SK-N-SH (cell line): ENCODE measurements around the gene ARAP1. TPM values are rescaled to one million over a fixed set of nuclear protein-coding genes. Genes with fewer than 3 reads are reported as not detected.

ENCODE experiments used
- CTCF ChIA-PET: fragments of 300-600, 350-600 bp; formaldehyde crosslinking; extraction: SDS; loops from one replicate; lab custom pipeline; 2021; lab: Yijun Ruan, JAX
- POLR2A ChIA-PET: fragments of 350-600 bp; sonication (Branson Sonifier 250); formaldehyde crosslinking; extraction: SDS; loops from one replicate; lab custom pipeline; 2020; ENCODE audit warnings: antibody characterized with exemption, inconsistent platforms; lab: Yijun Ruan, JAX
- DNase-seq: peaks from one replicate; pipeline ENCODE4 v3.0.0; 2012
- H2AFZ ChIP-seq: fragments of 200-600 bp; sonication (generic); 2 replicates; pipeline ENCODE4 v1.8.1; 2016; ENCODE audit warnings: antibody characterized with exemption, mild to moderate bottlenecking, low read depth
- H3F3A ChIP-seq: fragments of 200-600 bp; sonication (generic); replicated peaks from 2 replicates; pipeline ENCODE3; 2016; ENCODE audit warnings: antibody characterized with exemption, mild to moderate bottlenecking; ENCODE audit not compliant: insufficient read depth
- H3K27ac ChIP-seq, 2 experiments: fragments of 200-500 bp in 1 of 2; fragments of 200-600 bp in 1 of 2; sonication (Bioruptor generic) in 1 of 2; sonication (generic), shearing (Covaris generic) in 1 of 2; 2 replicates each; pipeline versions ENCODE4 v1.5.1 to v1.6.1; 2014 to 2016; ENCODE audit warnings: low read depth in 2 of 2, inconsistent platforms in 1 of 2, low read length in 1 of 2, mild to moderate bottlenecking in 1 of 2, mixed read lengths in 1 of 2
- H3K27me3 ChIP-seq: fragments of 200-600 bp; sonication (generic), shearing (Covaris generic); 2 replicates; pipeline ENCODE4 v1.6.1; 2016; ENCODE audit warnings: mixed run types; ENCODE audit not compliant: insufficient read depth
- H3K36me3 ChIP-seq, 2 experiments: fragments of 200-500 bp in 1 of 2; fragments of 200-600 bp in 1 of 2; sonication (Bioruptor generic) in 1 of 2; sonication (generic) in 1 of 2; replicated peaks in 1 of 2; 2 replicates each; pipeline versions ENCODE3 to v1.5.1; 2014 to 2016; ENCODE audit warnings: low read length in 1 of 2, mild to moderate bottlenecking in 1 of 2; ENCODE audit not compliant: insufficient read depth in 2 of 2, control insufficient read depth in 1 of 2
- H3K4me1 ChIP-seq, 2 experiments: fragments of 200-500 bp in 1 of 2; fragments of 200-600 bp in 1 of 2; sonication (Bioruptor generic) in 1 of 2; sonication (generic), shearing (Covaris generic) in 1 of 2; 2 replicates each; pipeline versions ENCODE4 v1.5.1 to v1.6.1; 2014 to 2016; ENCODE audit warnings: low read depth in 1 of 2, low read length in 1 of 2, mixed run types in 1 of 2; ENCODE audit not compliant: insufficient read depth in 2 of 2, control insufficient read depth in 1 of 2
- H3K4me2 ChIP-seq: fragments of 200-600 bp; sonication (generic), shearing (Covaris generic); 2 replicates; pipeline ENCODE4 v1.6.1; 2017; ENCODE audit warnings: mixed run types
- H3K4me3 ChIP-seq, 2 experiments: fragments of 200-500 bp in 1 of 2; fragments of 200-600 bp in 1 of 2; sonication (Bioruptor generic) in 1 of 2; sonication (generic), shearing (Covaris generic) in 1 of 2; 2 replicates each; pipeline versions ENCODE4 v1.5.1 to v1.8.1; 2014 to 2016; ENCODE audit warnings: low read depth in 2 of 2, inconsistent platforms in 1 of 2, low read length in 1 of 2, mild to moderate bottlenecking in 1 of 2, mixed read lengths in 1 of 2, moderate library complexity in 1 of 2
- H3K79me2 ChIP-seq: fragments of 200-600 bp; sonication (generic); 2 replicates; pipeline ENCODE4 v1.8.1; 2017; ENCODE audit warnings: mild to moderate bottlenecking; ENCODE audit not compliant: insufficient read depth
- H3K9ac ChIP-seq: fragments of 200-600 bp; sonication (generic); 2 replicates; pipeline ENCODE4 v1.6.1; 2017; ENCODE audit warnings: mixed run types
- H3K9me2 ChIP-seq: fragments of 200-600 bp; sonication (generic); 2 replicates; pipeline ENCODE4 v1.6.1; 2017; ENCODE audit warnings: mixed run types
- H3K9me3 ChIP-seq: fragments of 200-600 bp; sonication (generic); 2 replicates; pipeline ENCODE4 v1.6.1; 2017; ENCODE audit warnings: mixed run types, mild to moderate bottlenecking, moderate library complexity
- H4K20me1 ChIP-seq: fragments of 200-600 bp; sonication (generic); 2 replicates; pipeline ENCODE4 v1.6.1; 2017; ENCODE audit warnings: mild to moderate bottlenecking, mixed run types; ENCODE audit not compliant: insufficient read depth
- CHD2 ChIP-seq: fragments of 150-350 bp; IDR thresholded peaks from 2 replicates; pipeline ENCODE4 v1.6.1; 2018; ENCODE audit warnings: low read length; ENCODE audit not compliant: partially characterized antibody
- ELF1 ChIP-seq: IDR thresholded peaks from 2 replicates; pipeline ENCODE4 v1.4.0; 2012
- EP300 ChIP-seq, 2 experiments: IDR thresholded peaks; 2 replicates each; pipeline versions ENCODE4 v1.4.0 to v1.6.1; 2012; ENCODE audit warnings: borderline replicate concordance in 1 of 2, low read depth in 1 of 2, low read length in 1 of 2
- FOXJ3 ChIP-seq: sonication (generic); formaldehyde crosslinking; IDR thresholded peaks from 2 replicates; pipeline ENCODE4 v1.5.1; 2020; ENCODE audit warnings: mild to moderate bottlenecking, missing genetic modification reagents
- FOXM1 ChIP-seq: IDR thresholded peaks from 2 replicates; pipeline ENCODE4 v1.4.0; 2012; ENCODE audit warnings: low read depth, mild to moderate bottlenecking
- GABPA ChIP-seq: IDR thresholded peaks from 2 replicates; pipeline ENCODE4 v1.4.0; 2012; ENCODE audit warnings: low read depth, mild to moderate bottlenecking
- MEF2A ChIP-seq: IDR thresholded peaks from 2 replicates; pipeline ENCODE4 v1.4.0; 2012; ENCODE audit warnings: low read depth, borderline replicate concordance
- MXI1 ChIP-seq: IDR thresholded peaks from 2 replicates; pipeline ENCODE4 v1.6.1; 2012; ENCODE audit warnings: mild to moderate bottlenecking, low read depth, low read length, improper control_type of control experiment
- POLR2AphosphoS5 ChIP-seq: IDR thresholded peaks from 2 replicates; pipeline ENCODE4 v1.6.1; 2012; ENCODE audit warnings: low read depth, low read length
- RFX5 ChIP-seq: IDR thresholded peaks from 2 replicates; pipeline ENCODE4 v1.6.1; 2012; ENCODE audit warnings: mild to moderate bottlenecking, improper control_type of control experiment, low read length
- TAF1 ChIP-seq: IDR thresholded peaks from 2 replicates; pipeline ENCODE4 v1.6.1; 2012; ENCODE audit warnings: low read depth, mild to moderate bottlenecking, low read length, moderate library complexity, borderline replicate concordance
- TEAD4 ChIP-seq: IDR thresholded peaks from 2 replicates; pipeline ENCODE4 v1.4.0; 2012; ENCODE audit warnings: mild to moderate bottlenecking, borderline replicate concordance; ENCODE audit not compliant: insufficient read depth
- WGBS: methylation state at CpG from one replicate; pipeline ENCODE4 v1.1.6; 2017; ENCODE audit warnings: low lambda C conversion rate; 5-methylcytosine and 5-hydroxymethylcytosine counted together
- polyA plus RNA-seq, 3 experiments: library from polyadenylated mRNA; depleted of rRNA; stranded (reverse); fragments of >200 nt; gene quantifications; 2 replicates each; pipeline ENCODE4 v1.2.3, GENCODE V29; 2012
- TF ChIP-seq, protein P1 (sequence below): IDR thresholded peaks from 2 replicates; pipeline ENCODE4; 2012
- TF ChIP-seq, protein P2 (sequence below): fragments of 150-350 bp; IDR thresholded peaks from 2 replicates; pipeline ENCODE4 v1.6.1; 2016; ENCODE audit warnings: mild to moderate bottlenecking, low read depth, low read length
- TF ChIP-seq, protein P3 (sequence below): IDR thresholded peaks from 2 replicates; pipeline ENCODE4 v1.6.1; 2012; ENCODE audit warnings: mild to moderate bottlenecking, low read depth, low read length, moderate library complexity

The ARAP1 gene
- polyA plus RNA-seq, 1 of the 3 experiments (the other 2 are of a cell fraction), result 56.6 TPM

DNA sequence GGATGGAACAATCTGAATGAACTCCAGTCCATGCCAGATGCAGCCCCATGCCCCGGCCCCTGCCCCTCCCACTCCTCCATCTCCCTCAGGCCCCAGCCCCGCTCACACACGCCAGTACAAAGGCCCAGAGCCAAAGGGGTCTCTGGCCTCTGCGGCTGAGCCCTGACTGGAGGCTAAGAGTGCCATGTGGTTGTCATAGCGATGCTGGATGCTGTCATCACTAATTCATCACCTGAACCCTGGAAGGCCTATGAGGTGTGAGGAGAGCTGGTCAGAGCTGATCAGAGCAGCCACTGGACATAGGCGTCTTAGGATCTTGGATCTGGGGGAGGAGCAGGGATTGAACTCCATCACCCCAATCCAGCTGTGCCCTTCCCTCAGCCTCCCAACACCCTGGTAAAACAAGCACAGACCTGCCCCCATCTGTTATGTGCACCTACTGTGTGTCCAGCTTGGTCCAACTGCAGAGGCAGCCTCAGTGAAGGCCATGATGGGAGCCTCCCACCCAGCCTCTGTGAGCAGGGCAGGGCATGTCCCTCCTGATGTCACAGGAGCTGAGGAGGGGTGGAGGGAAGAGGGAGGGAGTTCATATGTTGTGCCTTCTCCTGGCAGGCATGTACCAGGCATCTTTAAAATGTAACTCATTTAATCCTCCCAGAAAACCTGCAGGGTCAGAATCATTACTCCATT, 94.7 kb downstream of the ARAP1 start:
- Histone ChIP-seq H3K79me2 (no peaks in the 10 kb centered on the region), H3K9me2 (no peaks in the 10 kb centered on the region), H3K27ac (no peak overlapping the region), H3K4me3 (no peak overlapping the region), H4K20me1 (no peaks in the 10 kb centered on the region), H2AFZ (no peak overlapping the region), H3K27me3 (peaks cover 23% of the 10 kb centered on the region; the same call in 1 of the 2 replicates), H3K9me3 (no peaks in the 10 kb centered on the region), H3K4me1 (peaks cover 0 to 39% of the 10 kb centered on the region in 2 experiments; a peak in 1 of 4 replicates), H3F3A (no peaks in the 10 kb centered on the region), H3K4me2 (no peak overlapping the region), H3K9ac (no peak overlapping the region), H3K36me3 (no peaks in the 10 kb centered on the region)
- DNase-seq, result peak; percentile 78
- ChIA-PET CTCF (interaction anchor here (0.6 to 18.2 kb wide), 9 partner anchors 10 to 257 kb away, joined by 3 to 276 read pairs (median 4); partner anchors contain the start of gene PDE2A), POLR2A (interaction anchor here (0.8 to 1.4 kb wide), 2 partner anchors 27 to 65 kb away, joined by 3 to 5 read pairs; no protein-coding TSS in a partner anchor)
- TF ChIP-seq, protein P1, sequence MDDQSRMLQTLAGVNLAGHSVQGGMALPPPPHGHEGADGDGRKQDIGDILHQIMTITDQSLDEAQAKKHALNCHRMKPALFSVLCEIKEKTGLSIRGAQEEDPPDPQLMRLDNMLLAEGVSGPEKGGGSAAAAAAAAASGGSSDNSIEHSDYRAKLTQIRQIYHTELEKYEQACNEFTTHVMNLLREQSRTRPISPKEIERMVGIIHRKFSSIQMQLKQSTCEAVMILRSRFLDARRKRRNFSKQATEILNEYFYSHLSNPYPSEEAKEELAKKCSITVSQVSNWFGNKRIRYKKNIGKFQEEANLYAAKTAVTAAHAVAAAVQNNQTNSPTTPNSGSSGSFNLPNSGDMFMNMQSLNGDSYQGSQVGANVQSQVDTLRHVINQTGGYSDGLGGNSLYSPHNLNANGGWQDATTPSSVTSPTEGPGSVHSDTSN, result no peak
- TF ChIP-seq ELF1, result no peak
- TF ChIP-seq POLR2AphosphoS5, result no peak
- no peak for TF ChIP-seq MXI1
- no peak for TF ChIP-seq FOXJ3 (CRISPR knock-in tag)
- TF ChIP-seq CHD2, result no peak
- TF ChIP-seq GABPA, result no peak
- TF ChIP-seq RFX5, result no peak
- TF ChIP-seq EP300 (IDR thresholded peaks at IDR 0.05; ENCODE audit: borderline replicate concordance in 1 of 2, low read depth in 1 of 2, low read length in 1 of 2), result no peak
- no peak for TF ChIP-seq MEF2A
- TF ChIP-seq TAF1, result no peak
- no peak for TF ChIP-seq TEAD4
- no peak for TF ChIP-seq FOXM1
- TF ChIP-seq, protein P2, sequence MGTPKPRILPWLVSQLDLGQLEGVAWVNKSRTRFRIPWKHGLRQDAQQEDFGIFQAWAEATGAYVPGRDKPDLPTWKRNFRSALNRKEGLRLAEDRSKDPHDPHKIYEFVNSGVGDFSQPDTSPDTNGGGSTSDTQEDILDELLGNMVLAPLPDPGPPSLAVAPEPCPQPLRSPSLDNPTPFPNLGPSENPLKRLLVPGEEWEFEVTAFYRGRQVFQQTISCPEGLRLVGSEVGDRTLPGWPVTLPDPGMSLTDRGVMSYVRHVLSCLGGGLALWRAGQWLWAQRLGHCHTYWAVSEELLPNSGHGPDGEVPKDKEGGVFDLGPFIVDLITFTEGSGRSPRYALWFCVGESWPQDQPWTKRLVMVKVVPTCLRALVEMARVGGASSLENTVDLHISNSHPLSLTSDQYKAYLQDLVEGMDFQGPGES, result no peak
- TF ChIP-seq, protein P3, sequence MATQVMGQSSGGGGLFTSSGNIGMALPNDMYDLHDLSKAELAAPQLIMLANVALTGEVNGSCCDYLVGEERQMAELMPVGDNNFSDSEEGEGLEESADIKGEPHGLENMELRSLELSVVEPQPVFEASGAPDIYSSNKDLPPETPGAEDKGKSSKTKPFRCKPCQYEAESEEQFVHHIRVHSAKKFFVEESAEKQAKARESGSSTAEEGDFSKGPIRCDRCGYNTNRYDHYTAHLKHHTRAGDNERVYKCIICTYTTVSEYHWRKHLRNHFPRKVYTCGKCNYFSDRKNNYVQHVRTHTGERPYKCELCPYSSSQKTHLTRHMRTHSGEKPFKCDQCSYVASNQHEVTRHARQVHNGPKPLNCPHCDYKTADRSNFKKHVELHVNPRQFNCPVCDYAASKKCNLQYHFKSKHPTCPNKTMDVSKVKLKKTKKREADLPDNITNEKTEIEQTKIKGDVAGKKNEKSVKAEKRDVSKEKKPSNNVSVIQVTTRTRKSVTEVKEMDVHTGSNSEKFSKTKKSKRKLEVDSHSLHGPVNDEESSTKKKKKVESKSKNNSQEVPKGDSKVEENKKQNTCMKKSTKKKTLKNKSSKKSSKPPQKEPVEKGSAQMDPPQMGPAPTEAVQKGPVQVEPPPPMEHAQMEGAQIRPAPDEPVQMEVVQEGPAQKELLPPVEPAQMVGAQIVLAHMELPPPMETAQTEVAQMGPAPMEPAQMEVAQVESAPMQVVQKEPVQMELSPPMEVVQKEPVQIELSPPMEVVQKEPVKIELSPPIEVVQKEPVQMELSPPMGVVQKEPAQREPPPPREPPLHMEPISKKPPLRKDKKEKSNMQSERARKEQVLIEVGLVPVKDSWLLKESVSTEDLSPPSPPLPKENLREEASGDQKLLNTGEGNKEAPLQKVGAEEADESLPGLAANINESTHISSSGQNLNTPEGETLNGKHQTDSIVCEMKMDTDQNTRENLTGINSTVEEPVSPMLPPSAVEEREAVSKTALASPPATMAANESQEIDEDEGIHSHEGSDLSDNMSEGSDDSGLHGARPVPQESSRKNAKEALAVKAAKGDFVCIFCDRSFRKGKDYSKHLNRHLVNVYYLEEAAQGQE, result no peak
- WGBS, result 69% methylated on average over 4 of the region's 6 CpGs
